ENCODE measurements around the gene KCNQ1.
"Not testable (repeated sequence)": the region's sequence is repeated elsewhere in the genome, so short reads cannot be mapped to it uniquely, and the experiment has no call there.

The KCNQ1 gene

GRCh38 chr11:2592559-2593392 lies 148.0 kb downstream of the KCNQ1 start:
- no peak overlapping the region for H3K4me3 Mint-ChIP-seq
- H3K27me3 Mint-ChIP-seq: no peaks in the 10 kb centered on the region
- H3K36me3 Mint-ChIP-seq (ENCODE audit: low read depth): peaks cover 86% of the 10 kb centered on the region

GRCh38 chr11:2593393-2593950 lies 148.7 kb downstream of the KCNQ1 start:
- intact Hi-C loops (cut with micrococcal nuclease): no loop called here
- Mint-ChIP-seq H3K4me3 (no peak overlapping the region), H3K9me3 (no peaks in the 10 kb centered on the region), H3K27me3 (no peaks in the 10 kb centered on the region), H3K36me3 (ENCODE audit: low read depth) (peaks cover 86% of the 10 kb centered on the region), H3K4me1 (ENCODE audit: low read depth) (no peaks in the 10 kb centered on the region), H3K27ac (no peak overlapping the region)

More at GRCh38 chr11:2592559-2593392, 148.0 kb downstream of the KCNQ1 start:
- intact Hi-C loops (cut with micrococcal nuclease): no loop called here
- Mint-ChIP-seq H3K27ac (no peak overlapping the region), H3K9me3 (no peaks in the 10 kb centered on the region), H3K4me1 (ENCODE audit: low read depth) (no peaks in the 10 kb centered on the region)

GRCh38 chr11:2594267-2594666 lies 149.5 kb downstream of the KCNQ1 start:
- Mint-ChIP-seq H3K27me3 (no peaks in the 10 kb centered on the region), H3K36me3 (ENCODE audit: low read depth) (peaks cover 81% of the 10 kb centered on the region), H3K9me3 (no peaks in the 10 kb centered on the region), H3K4me3 (no peak overlapping the region), H3K27ac (no peak overlapping the region), H3K4me1 (ENCODE audit: low read depth) (no peaks in the 10 kb centered on the region)
- intact Hi-C loops (cut with micrococcal nuclease): no loop called here

GRCh38 chr11:2595204-2595603 lies 150.4 kb downstream of the KCNQ1 start:
- no peak overlapping the region for H3K27ac Mint-ChIP-seq
- no peaks in the 10 kb centered on the region for H3K9me3 Mint-ChIP-seq
- no peak overlapping the region for H3K4me3 Mint-ChIP-seq
- H3K4me1 Mint-ChIP-seq (ENCODE audit: low read depth): no peaks in the 10 kb centered on the region
- intact Hi-C loops (cut with micrococcal nuclease): no loop called here
- H3K27me3 Mint-ChIP-seq: no peaks in the 10 kb centered on the region
- H3K36me3 Mint-ChIP-seq (ENCODE audit: low read depth): peaks cover 72% of the 10 kb centered on the region

- peaks cover 1% of the 10 kb centered on the region for H3K27me3 Mint-ChIP-seq
These were observed 154.9 kb downstream of the KCNQ1 start for GRCh38 chr11:2599561-2600189.

GRCh38 chr11:2609345-2609744 lies 164.5 kb downstream of the KCNQ1 start:
- no peaks in the 10 kb centered on the region for H3K4me1 Mint-ChIP-seq (ENCODE audit: low read depth)
- intact Hi-C loops (cut with micrococcal nuclease): no loop called here
- peaks cover 8% of the 10 kb centered on the region for H3K9me3 Mint-ChIP-seq
- no peak overlapping the region for H3K4me3 Mint-ChIP-seq
- peaks cover 3% of the 10 kb centered on the region for H3K27me3 Mint-ChIP-seq
- no peak overlapping the region for H3K27ac Mint-ChIP-seq
- peaks cover 21% of the 10 kb centered on the region for H3K36me3 Mint-ChIP-seq (ENCODE audit: low read depth)

More at GRCh38 chr11:2599561-2600189, 154.9 kb downstream of the KCNQ1 start:
- no peaks in the 10 kb centered on the region for H3K9me3 Mint-ChIP-seq
- H3K4me1 Mint-ChIP-seq (ENCODE audit: low read depth): no peaks in the 10 kb centered on the region
- H3K36me3 Mint-ChIP-seq (ENCODE audit: low read depth): peaks cover 33% of the 10 kb centered on the region
- intact Hi-C loops (cut with micrococcal nuclease): no loop called here
- H3K27ac Mint-ChIP-seq: no peak overlapping the region
- no peak overlapping the region for H3K4me3 Mint-ChIP-seq

GRCh38 chr11:2612884-2613571 lies 168.2 kb downstream of the KCNQ1 start:
- no peak overlapping the region for H3K4me3 Mint-ChIP-seq
- no peak overlapping the region for H3K27ac Mint-ChIP-seq
- H3K9me3 Mint-ChIP-seq: peaks cover 8% of the 10 kb centered on the region
- no peaks in the 10 kb centered on the region for H3K4me1 Mint-ChIP-seq (ENCODE audit: low read depth)
- intact Hi-C loops (cut with micrococcal nuclease): no loop called here
- H3K27me3 Mint-ChIP-seq: peaks cover 1% of the 10 kb centered on the region
- peaks cover 25% of the 10 kb centered on the region for H3K36me3 Mint-ChIP-seq (ENCODE audit: low read depth)

- peak overlapping the region; percentile 33 for H3K27ac Mint-ChIP-seq
- H3K9me3 Mint-ChIP-seq: no peaks in the 10 kb centered on the region
- peaks cover 7% of the 10 kb centered on the region for H3K4me1 Mint-ChIP-seq (ENCODE audit: low read depth)
- peaks cover 68% of the 10 kb centered on the region for H3K36me3 Mint-ChIP-seq (ENCODE audit: low read depth)
- intact Hi-C loops (cut with micrococcal nuclease): no loop called here
- H3K27me3 Mint-ChIP-seq: no peaks in the 10 kb centered on the region
- H3K4me3 Mint-ChIP-seq: no peak overlapping the region
These were observed 177.1 kb downstream of the KCNQ1 start for GRCh38 chr11:2621894-2622293.

- H3K27ac Mint-ChIP-seq: no peak overlapping the region
- no peak overlapping the region for H3K4me3 Mint-ChIP-seq
- peaks cover 27% of the 10 kb centered on the region for H3K9me3 Mint-ChIP-seq
- peaks cover 74% of the 10 kb centered on the region for H3K36me3 Mint-ChIP-seq (ENCODE audit: low read depth)
- H3K27me3 Mint-ChIP-seq: no peaks in the 10 kb centered on the region
- intact Hi-C loops (cut with micrococcal nuclease): no loop called here
- H3K4me1 Mint-ChIP-seq (ENCODE audit: low read depth): peaks cover 7% of the 10 kb centered on the region
These were observed 180.4 kb downstream of the KCNQ1 start for GRCh38 chr11:2625183-2625582.

GRCh38 chr11:2630679-2631078 lies 185.9 kb downstream of the KCNQ1 start:
- Mint-ChIP-seq H3K4me1 (ENCODE audit: low read depth) (no peaks in the 10 kb centered on the region), H3K27me3 (no peaks in the 10 kb centered on the region), H3K36me3 (ENCODE audit: low read depth) (peaks cover 65% of the 10 kb centered on the region), H3K4me3 (no peak overlapping the region), H3K27ac (no peak overlapping the region), H3K9me3 (peaks cover 70% of the 10 kb centered on the region)
- intact Hi-C loops (cut with micrococcal nuclease): no loop called here

GRCh38 chr11:2631161-2631560 lies 186.4 kb downstream of the KCNQ1 start:
- no peak overlapping the region for H3K4me3 Mint-ChIP-seq
- intact Hi-C loops (cut with micrococcal nuclease): no loop called here
- no peak overlapping the region for H3K27ac Mint-ChIP-seq
- H3K9me3 Mint-ChIP-seq: peaks cover 74% of the 10 kb centered on the region
- peaks cover 63% of the 10 kb centered on the region for H3K36me3 Mint-ChIP-seq (ENCODE audit: low read depth)
- no peaks in the 10 kb centered on the region for H3K4me1 Mint-ChIP-seq (ENCODE audit: low read depth)
- no peaks in the 10 kb centered on the region for H3K27me3 Mint-ChIP-seq

GRCh38 chr11:2639763-2640162 lies 195.0 kb downstream of the KCNQ1 start:
- H3K4me3 Mint-ChIP-seq; H3K27me3 Mint-ChIP-seq; intact Hi-C loops (cut with micrococcal nuclease); H3K27ac Mint-ChIP-seq; H3K4me1 Mint-ChIP-seq (ENCODE audit: low read depth): not testable (repeated sequence)
- H3K36me3 Mint-ChIP-seq (ENCODE audit: low read depth): peaks cover 60% of the 10 kb centered on the region
- H3K9me3 Mint-ChIP-seq: peaks cover 87% of the 10 kb centered on the region

GRCh38 chr11:2641623-2642022 lies 196.8 kb downstream of the KCNQ1 start:
- Mint-ChIP-seq H3K27ac (no peak overlapping the region), H3K36me3 (ENCODE audit: low read depth) (peaks cover 68% of the 10 kb centered on the region), H3K4me1 (ENCODE audit: low read depth) (no peaks in the 10 kb centered on the region), H3K27me3 (peaks cover 3% of the 10 kb centered on the region), H3K9me3 (peaks cover 92% of the 10 kb centered on the region), H3K4me3 (no peak overlapping the region)
- intact Hi-C loops (cut with micrococcal nuclease): no loop called here

GRCh38 chr11:2643746-2644145 lies 198.9 kb downstream of the KCNQ1 start:
- Mint-ChIP-seq H3K4me1 (ENCODE audit: low read depth) (no peaks in the 10 kb centered on the region), H3K36me3 (ENCODE audit: low read depth) (peaks cover 58% of the 10 kb centered on the region), H3K4me3 (no peak overlapping the region), H3K27ac (no peak overlapping the region), H3K9me3 (peaks cover 92% of the 10 kb centered on the region), H3K27me3 (no peaks in the 10 kb centered on the region)
- intact Hi-C loops (cut with micrococcal nuclease): no loop called here
